KG1 (cell line): ENCODE results near the gene ARHGEF28.

Experiments
- DNase-seq: peaks from one replicate; lab custom pipeline; 2025; lab: John Stamatoyannopoulos, UW

Gene ARHGEF28

GRCh38 chr5:73698011-73698410, 72.0 kb downstream of the ARHGEF28 start:
- no peak for DNase-seq

- DNase-seq: no peak
Measured at GRCh38 chr5:73701566-73701965, 75.6 kb downstream of the ARHGEF28 start.

- no peak for DNase-seq
Measured at GRCh38 chr5:73702534-73702933, 76.5 kb downstream of the ARHGEF28 start.

- DNase-seq: no peak
Measured at GRCh38 chr5:73702951-73703350, 77.0 kb downstream of the ARHGEF28 start.

GRCh38 chr5:73705364-73705763, 79.4 kb downstream of the ARHGEF28 start:
- no peak for DNase-seq

- DNase-seq: no peak
Measured at GRCh38 chr5:73706963-73707362, 81.0 kb downstream of the ARHGEF28 start.

GRCh38 chr5:73709536-73710129, 83.6 kb downstream of the ARHGEF28 start:
- DNase-seq: no peak

GRCh38 chr5:73716284-73716808, 90.3 kb downstream of the ARHGEF28 start:
- no peak for DNase-seq

GRCh38 chr5:73718762-73719161, 92.8 kb downstream of the ARHGEF28 start:
- DNase-seq: no peak

- DNase-seq: no peak
Measured at GRCh38 chr5:73719632-73720031, 93.6 kb downstream of the ARHGEF28 start.

GRCh38 chr5:73722231-73722630, 96.2 kb downstream of the ARHGEF28 start:
- DNase-seq: no peak

- no peak for DNase-seq
Measured at GRCh38 chr5:73726071-73726470, 100.1 kb downstream of the ARHGEF28 start.

GRCh38 chr5:73726606-73727231, 100.7 kb downstream of the ARHGEF28 start:
- no peak for DNase-seq

- DNase-seq: no peak
Measured at GRCh38 chr5:73727470-73727869, 101.5 kb downstream of the ARHGEF28 start.

GRCh38 chr5:73728493-73729273, 102.7 kb downstream of the ARHGEF28 start:
- DNase-seq: no peak

- DNase-seq: no peak
Measured at GRCh38 chr5:73729329-73729728, 103.3 kb downstream of the ARHGEF28 start.

- DNase-seq: no peak
Measured at GRCh38 chr5:73732045-73732444, 106.0 kb downstream of the ARHGEF28 start.

GRCh38 chr5:73733219-73733618, 107.2 kb downstream of the ARHGEF28 start:
- DNase-seq: no peak

- DNase-seq: no peak
Measured at GRCh38 chr5:73735032-73735734, 109.2 kb downstream of the ARHGEF28 start.

GRCh38 chr5:73739650-73740049, 113.7 kb downstream of the ARHGEF28 start:
- DNase-seq: no peak

GRCh38 chr5:73740274-73740790, 114.3 kb downstream of the ARHGEF28 start:
- DNase-seq: no peak

GRCh38 chr5:73743161-73743560, 117.2 kb downstream of the ARHGEF28 start:
- no peak for DNase-seq
